Measurements from ENCODE around the gene NUDCD3.

Gene NUDCD3

DNA sequence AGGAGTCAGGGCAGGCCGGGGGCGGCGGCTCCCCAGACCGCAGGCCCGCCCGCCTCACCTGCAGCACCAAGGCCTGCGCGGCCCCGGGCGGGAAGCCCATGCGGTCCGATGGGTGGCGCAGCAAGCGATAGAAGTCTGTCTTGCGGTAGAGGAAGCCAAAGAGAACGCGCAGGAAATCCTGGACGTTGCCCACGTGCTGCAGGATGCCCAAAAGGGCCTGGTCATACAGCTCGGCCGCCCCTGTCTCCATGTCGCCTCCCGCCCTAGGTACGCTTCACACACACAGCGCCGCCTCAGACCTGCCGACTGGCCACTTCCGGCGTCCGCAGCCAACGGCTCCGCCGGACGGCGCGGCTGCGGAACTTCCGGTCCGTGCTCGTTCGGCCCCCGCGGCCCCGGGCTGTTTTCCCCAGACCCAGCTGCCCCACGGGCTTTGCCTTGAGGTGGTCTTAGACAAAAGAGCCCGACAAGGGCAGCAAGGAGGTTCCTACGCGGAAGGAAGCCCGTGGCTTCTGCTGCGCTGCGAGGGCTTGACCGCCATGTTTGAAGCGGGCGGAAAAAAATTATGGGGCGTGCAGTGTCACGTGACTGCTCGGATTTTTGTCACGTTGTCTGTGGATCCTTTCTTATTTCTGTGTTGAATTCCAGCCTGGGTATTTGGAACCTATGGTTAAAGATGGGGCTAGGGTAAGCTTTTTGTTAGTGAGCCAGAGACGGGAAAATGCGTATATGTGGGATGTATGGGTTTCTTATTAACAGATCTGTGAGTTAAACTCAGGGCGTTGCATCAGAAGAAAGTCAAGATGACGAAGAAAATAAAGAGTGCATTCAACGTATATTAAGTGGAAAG lies at the start of gene NUDCD3:
Gene NUDCD3 (minus strand): TSS at position 308 of the 850 bp plus-strand sequence. CDS start 58 bp downstream, at position 250.
- DNase-seq (ENCODE audit: low read depth in 3 of 3): peak; percentile 60 to 79 (median 74)

DNA sequence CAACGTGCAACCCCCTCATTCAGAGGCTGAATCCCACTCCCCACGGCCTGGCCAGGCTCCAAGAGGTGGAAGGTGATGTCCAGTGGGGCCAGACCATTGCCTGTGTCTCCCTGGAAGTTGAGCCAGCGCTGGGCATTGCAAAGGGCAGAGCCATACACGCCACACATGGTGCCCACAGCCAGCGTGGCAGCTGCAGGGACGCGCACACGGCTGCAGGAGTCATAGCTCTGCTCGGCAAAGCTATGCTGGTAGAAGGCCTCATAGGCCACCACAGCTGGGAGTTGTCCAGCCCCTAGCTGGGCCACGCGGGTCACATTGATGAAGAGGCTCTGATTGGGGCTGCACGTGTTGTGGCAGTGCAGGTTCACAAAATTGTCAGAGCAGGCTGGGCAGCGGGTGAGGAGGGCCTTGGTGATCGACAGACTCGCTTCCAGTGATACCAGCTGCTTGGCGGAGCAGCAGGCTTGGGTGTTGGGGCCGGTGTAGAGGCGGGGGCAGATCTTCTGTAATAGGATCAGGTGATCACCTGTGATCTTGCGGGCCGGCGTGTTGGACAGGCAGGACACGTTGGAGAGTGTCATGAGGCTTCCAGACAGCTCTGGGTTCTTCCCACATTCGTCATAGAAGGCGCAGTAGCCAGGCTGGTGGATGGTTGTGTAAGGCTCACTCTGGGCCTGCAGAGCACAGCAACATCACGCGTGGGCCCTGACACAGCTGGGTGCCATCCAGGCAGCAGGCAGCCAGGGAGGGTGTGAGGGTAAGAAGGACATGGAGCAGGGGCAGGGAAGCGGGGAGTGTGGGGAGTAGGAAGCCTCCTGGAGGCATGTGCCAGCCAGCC lies 49.4 kb upstream of the NUDCD3 start:
- no peak for DNase-seq (ENCODE audit: low read depth in 3 of 3)

DNA sequence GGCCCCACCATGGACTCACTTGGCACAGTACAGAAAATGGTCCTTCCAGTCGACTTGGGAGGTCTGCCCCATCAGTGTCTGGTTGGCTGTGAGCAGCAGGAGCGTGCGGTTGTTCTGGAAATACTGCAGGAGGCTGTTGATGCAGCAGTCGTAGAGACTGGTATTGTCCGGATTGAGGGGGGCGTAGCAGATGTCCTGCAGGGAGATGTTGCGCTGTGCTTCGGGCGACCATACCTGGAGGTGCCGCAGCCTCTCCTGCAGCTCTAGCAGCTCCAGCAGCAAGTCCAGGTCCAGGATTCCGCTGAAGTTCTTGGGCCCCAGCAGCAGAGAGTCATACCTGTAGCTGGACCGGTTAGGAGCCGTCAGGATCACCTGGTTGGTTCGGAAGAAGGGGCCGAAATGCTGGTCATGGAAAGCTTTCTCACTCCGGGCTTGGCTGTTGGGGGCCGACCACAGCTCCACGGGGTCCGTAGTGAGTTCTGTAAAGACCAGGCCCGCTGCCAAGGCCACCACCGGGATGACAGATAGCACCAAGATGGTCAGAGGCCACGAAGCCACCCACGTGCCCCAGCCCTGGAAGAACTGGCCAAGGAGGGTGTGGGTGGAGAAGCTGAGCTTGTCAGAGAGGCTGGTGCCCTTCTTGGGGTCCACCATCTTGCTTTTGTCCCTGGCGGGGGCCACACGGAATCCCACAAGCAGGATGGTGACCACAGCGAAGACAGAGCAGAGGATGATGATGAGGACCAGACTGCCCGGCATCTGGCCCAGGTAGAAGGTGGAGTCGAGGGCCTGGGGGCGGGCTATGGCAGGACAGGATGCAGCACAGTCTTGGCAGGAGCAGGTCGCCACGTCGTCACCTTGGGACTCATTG lies 48.6 kb upstream of the NUDCD3 start:
- no peak for DNase-seq (ENCODE audit: low read depth in 3 of 3)

DNA sequence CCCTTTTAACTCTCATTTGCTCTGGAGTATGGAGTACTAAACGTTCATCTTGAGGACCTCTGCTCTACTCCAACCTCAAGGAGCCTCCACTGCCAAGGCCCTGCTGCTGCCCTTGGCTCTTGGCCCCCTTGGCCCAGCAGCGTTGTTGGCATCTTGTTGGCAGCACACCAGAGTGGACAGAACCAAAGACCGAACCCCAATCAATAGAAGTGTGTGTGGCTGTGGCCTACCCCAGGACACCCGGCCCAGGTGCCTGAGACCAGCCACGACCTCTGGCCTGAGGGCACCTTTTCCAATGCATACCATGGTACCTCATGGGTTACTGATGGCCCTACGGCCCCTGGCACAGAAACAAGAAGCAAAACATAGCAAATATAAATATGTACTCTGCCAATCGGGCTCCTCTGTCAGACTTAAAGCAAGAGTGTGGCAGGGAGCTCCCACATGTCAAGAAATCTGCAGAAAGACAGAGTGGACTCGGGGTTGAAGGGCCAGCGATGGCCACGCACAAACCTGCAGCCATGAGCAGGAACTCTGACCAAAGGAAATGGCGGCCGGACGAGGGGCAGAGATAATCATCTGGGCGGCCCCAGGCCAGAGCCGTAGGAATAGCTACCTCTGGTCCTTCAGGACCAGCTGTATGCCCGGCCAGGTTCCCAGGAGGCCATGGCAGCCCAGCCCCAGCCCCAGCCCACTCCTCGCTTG lies 47.8 kb upstream of the NUDCD3 start:
- DNase-seq (ENCODE audit: low read depth in 3 of 3): no peak

DNA sequence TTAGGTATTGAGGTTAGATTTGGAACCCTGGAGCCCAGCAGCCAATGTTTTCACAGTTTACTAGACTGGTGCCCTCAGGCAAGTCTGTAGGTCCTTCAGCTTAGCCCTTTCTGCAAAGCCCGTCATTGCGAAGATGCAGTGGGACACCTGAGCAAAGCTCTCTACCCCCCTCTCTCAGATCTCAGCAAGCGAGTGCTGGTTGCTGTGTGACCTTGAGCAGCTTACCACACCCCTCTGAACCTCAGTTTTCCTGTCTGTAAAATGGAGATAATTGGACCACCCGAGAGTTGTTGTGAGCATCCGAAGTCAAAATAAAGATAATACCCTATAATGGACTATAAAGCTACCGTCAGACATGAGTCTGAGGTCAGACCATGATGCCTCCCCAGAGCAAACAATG lies 47.0 kb upstream of the NUDCD3 start:
- DNase-seq (ENCODE audit: low read depth in 3 of 3): no peak

DNA sequence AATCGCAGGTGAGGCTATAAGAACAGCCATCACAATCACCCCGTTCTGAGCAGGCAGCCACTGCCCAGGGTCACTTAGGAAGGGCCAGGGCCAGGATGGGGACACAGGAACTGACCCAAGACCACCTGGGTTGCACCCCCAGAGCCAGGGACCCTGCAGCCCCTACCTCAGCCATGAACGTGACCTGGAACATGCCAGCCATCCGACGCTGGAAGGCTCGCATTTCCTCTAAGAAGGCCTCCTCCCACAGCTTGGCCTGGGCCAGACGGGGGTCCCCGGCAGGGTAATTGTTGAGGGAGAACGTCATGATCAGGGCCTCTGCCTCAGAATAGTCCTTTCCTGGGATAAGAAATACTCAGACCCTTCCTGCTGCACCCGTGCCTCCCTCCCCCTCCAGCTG lies 45.6 kb upstream of the NUDCD3 start:
- no peak for DNase-seq (ENCODE audit: low read depth in 3 of 3)

DNA sequence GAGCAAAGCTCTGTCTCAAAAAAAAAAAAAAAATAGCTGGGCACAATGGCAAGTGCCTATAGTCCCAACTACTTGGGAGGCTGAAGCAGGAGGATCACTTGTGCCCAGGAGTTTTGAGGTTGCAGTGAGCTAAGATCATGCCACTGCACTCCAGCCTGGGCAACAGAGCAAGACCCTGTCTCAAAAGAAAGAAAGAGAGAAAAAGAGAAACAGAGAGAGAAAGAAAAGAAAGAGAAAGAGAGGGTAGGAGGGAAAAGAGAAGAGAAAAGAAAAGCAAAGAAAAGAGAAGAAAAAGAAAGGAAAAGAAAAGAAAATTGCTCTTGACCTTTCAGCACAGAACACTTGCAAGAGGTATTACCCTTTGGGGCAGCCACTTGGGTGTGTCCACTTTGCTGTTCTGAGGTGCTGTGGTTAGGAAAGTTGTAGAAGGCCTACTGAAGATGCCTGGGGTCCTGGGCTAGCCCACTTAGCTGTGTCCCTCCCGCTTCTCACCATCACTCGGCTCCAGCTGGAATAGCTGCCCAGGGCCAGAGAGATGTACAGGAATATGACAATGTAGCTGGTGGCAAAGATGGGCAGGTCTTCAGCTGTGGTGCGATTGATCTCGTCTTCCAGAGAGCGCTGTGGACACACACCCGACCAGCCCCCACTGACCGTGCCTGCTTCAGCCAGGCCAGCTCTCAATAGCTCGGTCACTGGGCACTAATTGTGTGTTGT lies 45.0 kb upstream of the NUDCD3 start:
- no peak for DNase-seq (ENCODE audit: low read depth in 3 of 3)

DNA sequence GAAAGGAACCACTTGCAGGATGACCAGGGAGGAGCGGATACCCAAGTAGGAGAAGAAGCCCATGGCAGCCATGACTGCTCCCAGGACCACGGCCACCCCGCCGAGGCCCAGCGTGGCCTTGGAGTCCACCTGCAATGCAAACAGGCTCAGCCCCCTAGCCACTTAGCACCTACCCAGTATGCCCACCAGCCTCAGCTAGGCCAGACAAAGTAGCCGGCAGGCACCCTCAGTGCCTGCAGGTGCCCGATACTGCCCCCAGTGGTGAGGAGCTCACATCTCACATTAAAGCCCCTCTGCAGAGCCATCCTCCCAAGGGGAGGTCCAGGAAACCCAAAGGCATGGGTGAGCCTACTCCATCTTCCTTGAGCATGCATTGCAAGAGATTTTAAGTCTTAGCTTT lies 44.0 kb upstream of the NUDCD3 start:
- DNase-seq (ENCODE audit: low read depth in 3 of 3): peak; percentile 10 to 45 (median 25)

DNA sequence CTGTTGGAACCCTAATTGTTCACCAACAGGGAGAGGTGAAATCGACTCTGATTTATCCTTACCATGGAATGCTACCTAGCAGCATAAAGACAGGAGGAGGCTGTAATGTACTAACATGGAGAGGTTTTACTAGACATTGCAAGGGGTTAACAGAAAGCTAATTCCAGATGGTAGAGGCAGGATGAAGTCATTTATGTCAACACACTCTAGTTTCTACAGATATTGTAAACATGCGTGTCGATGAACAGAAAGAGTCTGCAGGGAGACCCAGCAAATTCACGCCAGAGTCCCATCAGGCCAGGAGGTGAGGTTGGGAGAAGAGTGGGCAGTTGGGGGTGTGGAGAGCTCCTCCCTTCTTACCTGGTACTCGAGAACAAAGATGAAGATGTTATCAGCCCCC lies 43.6 kb upstream of the NUDCD3 start:
- no peak for DNase-seq (ENCODE audit: low read depth in 3 of 3)

DNA sequence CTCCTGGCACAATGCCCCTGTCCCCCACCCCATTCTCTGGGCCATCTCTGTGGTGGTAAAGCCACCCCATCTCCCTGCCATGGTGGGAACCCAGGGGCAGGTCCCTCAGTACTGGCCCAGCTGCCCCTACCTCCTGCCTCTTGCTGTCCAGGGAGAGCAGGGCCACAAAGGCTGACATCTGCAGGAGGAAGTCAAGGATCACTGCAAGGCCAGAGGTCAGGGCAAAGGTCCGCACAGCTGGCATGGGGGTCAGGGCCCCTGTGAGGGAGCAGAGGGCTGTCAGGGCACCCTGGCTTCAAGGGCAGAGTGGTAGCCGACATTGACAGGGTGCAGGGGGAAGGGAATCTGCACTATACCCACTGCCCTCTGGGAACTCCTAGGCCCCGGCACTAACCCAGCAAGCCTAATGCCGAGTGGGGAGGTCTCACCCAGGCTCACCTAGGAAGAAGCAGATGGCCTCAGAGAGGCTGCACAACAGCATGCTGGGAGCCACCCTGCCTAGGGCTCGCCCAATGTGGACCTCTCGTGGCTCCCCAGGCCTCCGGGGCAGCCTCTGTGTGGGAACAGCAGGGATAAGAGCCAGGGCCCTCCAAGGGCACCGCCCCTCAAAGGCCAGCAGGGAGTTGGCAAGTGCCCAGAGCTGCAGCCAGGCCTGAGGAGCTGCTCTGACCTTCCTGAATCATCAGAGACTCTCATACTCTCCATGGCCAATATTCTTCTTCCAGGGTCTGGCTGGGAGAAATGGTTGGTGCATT lies 43.0 kb upstream of the NUDCD3 start:
- no peak for DNase-seq (ENCODE audit: low read depth in 3 of 3)

DNA sequence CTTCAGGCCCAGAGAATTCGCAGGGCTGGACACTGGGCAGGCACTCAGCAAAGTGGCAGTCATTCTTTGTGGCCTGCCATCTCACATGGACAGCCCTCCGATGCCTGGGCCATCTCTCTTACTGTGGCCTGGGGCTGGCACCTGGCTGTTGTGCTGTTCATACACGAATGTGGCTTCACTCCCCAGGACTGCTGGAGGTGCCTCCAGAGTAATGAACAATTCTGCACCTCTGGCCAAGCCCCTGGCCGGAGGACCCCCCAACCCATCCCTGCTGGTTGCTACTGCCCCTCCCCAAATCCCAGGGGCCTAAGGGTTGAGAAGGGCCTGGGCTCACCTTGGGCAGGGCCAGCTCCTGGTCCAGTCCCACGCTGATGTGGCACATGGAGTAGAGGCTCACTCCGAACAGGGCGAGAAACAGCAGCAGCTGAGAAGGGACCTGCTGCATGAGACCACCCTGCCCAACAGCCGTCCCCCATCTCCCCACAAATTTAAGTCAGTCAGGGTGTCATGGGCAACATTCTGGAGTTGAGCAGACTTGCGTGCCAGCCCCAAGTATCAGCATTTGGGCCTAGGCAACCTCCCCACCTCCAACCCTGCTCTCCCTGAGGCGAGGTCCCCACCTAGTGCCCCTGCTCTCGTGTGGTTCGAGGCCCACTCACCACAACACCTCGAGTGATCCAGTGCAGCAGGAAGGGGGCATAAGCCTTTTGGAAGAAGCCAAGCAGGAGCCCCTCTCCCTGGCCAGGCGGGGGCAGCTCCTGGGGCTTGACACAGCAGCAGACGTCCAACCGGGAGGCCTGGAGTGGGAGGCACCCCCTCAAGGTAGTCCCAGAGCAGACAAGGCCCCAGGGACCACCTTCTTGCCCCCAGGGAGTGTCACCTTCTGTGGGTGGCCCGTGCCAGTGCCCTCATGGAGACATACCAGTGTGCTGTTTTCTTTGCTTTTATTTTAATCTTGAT lies 41.2 kb upstream of the NUDCD3 start:
- no peak for DNase-seq (ENCODE audit: low read depth in 3 of 3)

DNA sequence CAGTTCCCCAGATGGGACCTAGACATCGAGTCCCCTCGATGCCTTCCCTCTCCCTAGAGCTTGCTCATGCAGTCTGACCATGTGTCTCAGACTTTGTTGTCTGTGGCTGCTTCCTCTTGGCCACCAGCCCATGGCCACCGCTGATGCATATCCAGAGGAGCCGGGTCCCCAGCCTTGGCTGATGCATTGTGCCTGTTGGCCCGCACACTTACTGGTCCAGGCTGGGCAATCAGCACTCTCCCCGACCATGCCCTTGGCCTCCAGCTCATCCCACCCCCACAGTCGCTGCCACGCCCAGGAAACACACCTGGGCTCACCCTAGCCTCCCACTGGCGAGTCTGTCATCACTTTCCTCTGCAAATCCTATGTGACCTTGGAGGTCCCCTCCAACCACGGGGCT lies 40.5 kb upstream of the NUDCD3 start:
- DNase-seq (ENCODE audit: low read depth in 3 of 3): no peak

DNA sequence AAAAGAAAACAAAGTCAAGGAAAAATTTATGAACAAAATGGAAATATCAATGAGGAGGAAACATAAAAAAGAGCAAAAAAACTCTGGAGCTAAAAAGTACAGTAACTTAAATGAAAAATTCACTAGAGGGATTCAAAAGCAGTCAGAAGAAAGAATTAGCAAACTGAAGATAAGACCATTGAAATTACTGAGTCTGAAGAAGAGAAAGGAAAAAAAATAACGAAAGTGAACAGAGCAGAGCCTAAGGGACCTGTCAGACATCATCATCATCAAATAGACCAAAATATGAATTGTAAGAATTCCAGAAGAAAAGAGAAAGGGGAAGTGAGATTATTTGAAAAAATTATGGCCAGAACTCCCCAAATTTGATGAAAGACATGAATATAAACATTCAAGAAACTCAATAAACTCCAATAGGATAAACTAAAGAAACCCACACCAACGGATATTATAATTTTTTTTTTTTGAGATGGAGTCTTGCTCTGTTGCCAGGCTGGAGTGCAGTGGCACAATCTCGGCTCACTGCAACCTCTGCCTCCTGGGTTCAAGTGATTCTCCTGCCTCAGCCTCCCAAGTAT lies 34.4 kb upstream of the NUDCD3 start:
- DNase-seq (ENCODE audit: low read depth in 3 of 3): no peak

DNA sequence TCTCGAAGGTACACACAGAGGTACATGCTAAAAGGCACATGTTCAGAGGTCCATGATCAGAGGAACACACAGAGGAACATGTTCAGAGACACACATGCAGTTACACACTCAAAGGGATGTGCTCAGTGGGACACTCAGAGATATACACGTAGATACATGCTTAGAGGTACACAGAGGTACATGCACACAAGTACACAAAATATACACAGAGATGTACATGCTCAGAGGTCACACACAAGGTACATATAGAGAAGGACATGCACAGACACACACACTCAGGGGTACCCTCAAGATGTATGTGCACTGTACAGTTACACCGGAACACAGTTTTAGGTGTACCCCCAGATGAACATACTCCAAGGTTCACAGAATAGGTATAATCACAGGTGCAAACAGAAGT lies 31.9 kb upstream of the NUDCD3 start:
- DNase-seq (ENCODE audit: low read depth in 3 of 3): no peak

DNA sequence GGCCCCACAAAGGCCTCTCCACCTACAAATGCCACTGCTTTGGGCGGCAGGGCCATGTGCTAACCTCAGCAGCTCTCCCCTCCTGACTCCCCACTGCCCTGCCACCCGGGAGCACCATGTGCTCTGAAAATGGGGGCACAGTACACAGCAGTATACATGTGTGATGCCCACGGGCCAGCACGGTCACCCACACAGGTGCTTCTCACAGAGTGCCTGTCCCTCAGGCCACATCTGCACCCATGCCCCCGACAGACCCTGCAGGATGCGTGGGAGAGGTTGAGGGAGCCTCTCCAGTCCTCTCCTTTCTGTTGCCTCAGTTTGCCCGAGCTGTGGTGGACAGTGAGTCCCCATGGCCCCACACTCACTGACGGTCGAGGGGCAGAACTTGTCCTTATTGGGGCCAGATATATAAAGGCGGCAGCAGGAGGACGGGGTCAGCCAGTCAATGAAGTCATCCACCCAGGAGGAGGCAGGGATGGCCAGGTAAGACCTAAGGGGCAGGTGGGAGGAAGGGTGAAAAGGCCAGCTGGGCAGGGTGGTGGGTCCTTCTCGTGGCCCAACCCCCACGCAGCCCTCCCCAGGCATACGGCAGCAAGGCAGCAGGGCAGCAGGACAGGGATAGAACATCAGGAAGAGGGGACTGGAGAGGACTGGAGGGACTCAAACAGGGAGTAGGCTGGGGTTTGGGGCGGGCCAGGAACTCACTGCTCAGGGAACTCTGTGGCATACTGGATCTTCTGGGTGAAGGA lies 31.1 kb upstream of the NUDCD3 start:
- DNase-seq (ENCODE audit: low read depth in 3 of 3): no peak

DNA sequence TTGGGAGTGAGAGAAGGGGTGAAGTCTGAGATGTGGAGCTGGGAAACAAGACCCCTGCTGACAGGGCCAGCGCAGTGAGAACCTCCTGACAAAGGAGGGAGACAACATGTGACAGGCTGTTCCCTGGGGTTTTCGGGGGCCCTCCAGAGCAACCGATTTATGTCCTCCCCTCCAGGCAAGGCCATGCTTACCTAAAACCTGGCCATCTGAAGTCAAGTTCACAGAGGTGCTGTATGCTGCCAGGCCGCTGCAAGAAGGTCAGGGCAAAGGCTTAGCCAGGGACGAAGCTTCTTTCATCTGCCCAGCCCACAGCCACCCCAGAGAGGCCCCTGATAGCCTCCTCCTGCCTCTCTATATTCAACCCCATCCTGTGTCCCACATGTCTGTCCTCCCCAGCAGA lies 30.1 kb upstream of the NUDCD3 start:
- DNase-seq (ENCODE audit: low read depth in 3 of 3): no peak

DNA sequence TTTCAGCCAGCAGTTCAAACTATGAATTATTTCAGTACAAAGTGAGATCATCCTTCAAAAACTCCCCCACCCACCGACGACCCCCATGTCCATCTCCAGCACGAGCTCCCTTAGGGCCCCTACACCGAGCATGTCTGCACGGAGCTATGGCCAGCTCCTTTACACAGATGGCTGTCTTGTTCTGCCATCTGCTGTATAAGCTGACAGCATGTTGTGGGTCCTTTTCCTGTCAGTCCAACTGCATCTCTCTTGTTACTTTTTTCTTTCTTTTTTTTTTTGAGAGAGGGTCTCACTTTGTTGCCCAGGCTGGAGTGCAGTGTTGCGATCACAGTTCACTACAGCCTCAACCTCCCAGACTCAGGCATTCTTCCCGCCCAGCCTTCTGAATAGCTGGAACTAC lies 29.1 kb upstream of the NUDCD3 start:
- DNase-seq (ENCODE audit: low read depth in 3 of 3): no peak

DNA sequence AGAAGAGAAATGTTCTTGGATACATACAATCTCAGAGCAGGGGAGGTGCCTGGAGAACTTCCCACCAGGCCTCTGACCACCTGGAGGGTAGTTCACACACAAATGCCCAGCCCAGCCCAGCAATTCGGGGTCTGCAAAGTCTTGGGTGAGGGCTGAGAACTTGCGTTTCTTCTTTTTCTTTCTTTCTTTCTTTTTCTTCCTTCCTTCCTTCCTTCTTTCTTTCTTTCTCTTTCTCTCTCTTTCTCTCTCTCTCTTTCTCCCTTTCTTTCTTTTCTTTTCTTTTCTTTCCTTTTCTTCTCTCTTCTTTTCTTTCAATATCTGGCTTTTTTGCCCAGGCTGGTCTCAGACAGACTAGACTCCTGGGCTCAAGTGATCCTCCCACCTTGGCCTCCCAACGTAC lies 28.3 kb upstream of the NUDCD3 start:
- no peak for DNase-seq (ENCODE audit: low read depth in 3 of 3)
